ENCODE data around the gene GSKIP. TPM values are rescaled to one million over a fixed set of nuclear protein-coding genes. Genes with fewer than 3 reads are reported as not detected.
A peak's percentile ranks its signal among the peaks of the same experiment; 100 is the strongest.

The GSKIP gene
- total RNA-seq, 1 experiment from 2014 or later: 22.6 TPM

- H3K9me3 ChIP-seq (ENCODE audit: low read length): no peaks in the 10 kb centered on the region
- ATAC-seq: peak; percentile 44
Measured at GRCh38 chr14:96362071-96362964, 1.0 kb upstream of the GSKIP start.

GRCh38 chr14:96363751-96364336, 518 bp downstream of the GSKIP start:
- no peaks in the 10 kb centered on the region for H3K27me3 ChIP-seq (ENCODE audit: low read length)
- H2AFZ ChIP-seq (ENCODE audit: low read length): peak overlapping the region; percentile 74
- H3K4me2 ChIP-seq (ENCODE audit: low read length): peak overlapping the region; percentile 98
- H3K9me2 ChIP-seq (replicated peaks; ENCODE audit: low read length): no peaks in the 10 kb centered on the region
- peaks cover 5% of the 10 kb centered on the region; the same call in 1 of the 2 replicates for H4K20me1 ChIP-seq (ENCODE audit: low read length)
- ChIA-PET CTCF (no interaction called here), POLR2A (ENCODE audit: unreplicated experiment) (no interaction called here)
- ATAC-seq: peak; percentile 54
- TF ChIP-seq EZH2 (IDR thresholded peaks at IDR 0.05; ENCODE audit: low read length, unreplicated experiment) (no peak), CTCF (conservative IDR thresholded peaks at IDR 0.05; ENCODE audit: low read depth, low read length) (no peak), EZH2phosphoT487 (IDR thresholded peaks at IDR 0.05; ENCODE audit: borderline replicate concordance, low read length) (no peak)
- peak; percentile 48 for DNase-seq
- no TSS peak for BruUV-seq (replicated peaks)
- H3F3A ChIP-seq (ENCODE audit: low read length, unreplicated experiment): no peaks in the 10 kb centered on the region
- no peak overlapping the region for H3K27ac ChIP-seq (ENCODE audit: low read length)
- H3K79me2 ChIP-seq (ENCODE audit: low read length): peaks cover 93% of the 10 kb centered on the region
- peak overlapping the region; percentile 65 for H3K9ac ChIP-seq (ENCODE audit: low read length)
- no peaks in the 10 kb centered on the region for H3K9me3 ChIP-seq (ENCODE audit: low read length)
- peak overlapping the region; percentile 83 for H3K4me3 ChIP-seq (ENCODE audit: low read length)
- intact Hi-C loops (cut with micrococcal nuclease): loop anchor here (1.0 to 10.0 kb wide), 4 partner anchors 27 to 138 kb away; partner anchors contain the start of gene PAPOLA
- H3K36me3 ChIP-seq (ENCODE audit: low read depth, low read length): no peaks in the 10 kb centered on the region
- H3K4me1 ChIP-seq (ENCODE audit: insufficient read depth, low read length): peaks cover 21% of the 10 kb centered on the region

More at GRCh38 chr14:96362071-96362964, 1.0 kb upstream of the GSKIP start:
- Histone ChIP-seq H3F3A (ENCODE audit: low read length, unreplicated experiment) (no peaks in the 10 kb centered on the region), H3K36me3 (ENCODE audit: low read depth, low read length) (no peaks in the 10 kb centered on the region), H3K4me1 (ENCODE audit: insufficient read depth, low read length) (peaks cover 21% of the 10 kb centered on the region), H3K27ac (ENCODE audit: low read length) (no peak overlapping the region; the same call in 1 of the 2 replicates), H3K27me3 (ENCODE audit: low read length) (no peaks in the 10 kb centered on the region), H3K79me2 (ENCODE audit: low read length) (peaks cover 90% of the 10 kb centered on the region), H4K20me1 (ENCODE audit: low read length) (peaks cover 5% of the 10 kb centered on the region; the same call in 1 of the 2 replicates), H3K4me2 (ENCODE audit: low read length) (peak overlapping the region; percentile 96), H3K9me2 (replicated peaks; ENCODE audit: low read length) (no peaks in the 10 kb centered on the region), H3K9ac (ENCODE audit: low read length) (peak overlapping the region; percentile 76), H2AFZ (ENCODE audit: low read length) (peak overlapping the region; percentile 96), H3K4me3 (ENCODE audit: low read length) (peak overlapping the region; percentile 83)
- no TSS peak for BruUV-seq (replicated peaks)
- ChIA-PET CTCF (no interaction called here), POLR2A (ENCODE audit: unreplicated experiment) (interaction anchor here (0.6 kb wide), 1 partner anchor 40 kb away, joined by 3 read pairs; no protein-coding TSS in a partner anchor)
- intact Hi-C loops (cut with micrococcal nuclease): loop anchor here (5.0 to 10.0 kb wide), 3 partner anchors 58 to 140 kb away; partner anchors contain the start of gene PAPOLA
- no peak for TF ChIP-seq EZH2 (IDR thresholded peaks at IDR 0.05; ENCODE audit: low read length, unreplicated experiment)
- TF ChIP-seq EZH2phosphoT487 (IDR thresholded peaks at IDR 0.05; ENCODE audit: borderline replicate concordance, low read length): no peak
- no peak for TF ChIP-seq CTCF (conservative IDR thresholded peaks at IDR 0.05; ENCODE audit: low read depth, low read length)
- peak; percentile 71 for DNase-seq
